Body of pancreas (tissue), 4 donors: ENCODE data around the gene CTAGE1. TPM values are rescaled to one million over a fixed set of nuclear protein-coding genes. Genes with fewer than 3 reads are reported as not detected.

Source experiments
- ATAC-seq: fragments of 150-250 bp; one replicate; pipeline ENCODE4 v1.9.1; 2016
- DNase-seq, 4 donors: peaks; one replicate each; pipeline ENCODE4 v3.0.0-alpha.2; 2019
- H3K27ac ChIP-seq, 4 donors: fragments of 200-600 bp; sonication (generic); 1 replicate in 3 of 4; 2 replicates in 1 of 4; pipeline versions ENCODE4 v1.5.1 to v1.6.1; 2016 to 2019; ENCODE audit warnings: mild to moderate bottlenecking in 1 of 4, mixed read lengths in 1 of 4, moderate library complexity in 1 of 4
- H3K27me3 ChIP-seq, 2 donors: fragments of 200-600 bp; sonication (generic); one replicate each; pipeline ENCODE4 v1.6.0; 2016; ENCODE audit warnings: mild to moderate bottlenecking in 1 of 2
- H3K36me3 ChIP-seq, 2 donors: fragments of 200-600 bp; sonication (generic); replicated peaks in 1 of 2; 2 replicates each; pipeline ENCODE4 v1.5.1; 2016; ENCODE audit warnings: low read depth in 2 of 2; ENCODE audit not compliant: insufficient read depth in 1 of 2
- H3K4me1 ChIP-seq: fragments of 200-600 bp; sonication (generic); one replicate; pipeline ENCODE4 v1.6.0; 2016
- H3K4me3 ChIP-seq, 2 donors: fragments of 200-600 bp; sonication (generic); 1 replicate in 1 of 2; 2 replicates in 1 of 2; pipeline ENCODE4 v1.5.1; 2016 to 2019
- H3K9me3 ChIP-seq, 3 donors: fragments of 200-600 bp; sonication (generic); 1 replicate in 2 of 3; 2 replicates in 1 of 3; pipeline ENCODE4 v1.5.1; 2016
- POLR2A ChIP-seq, 3 donors: fragments of 450-650 bp; IDR thresholded peaks; one replicate each; pipeline ENCODE4 v1.6.1; 2016; ENCODE audit warnings: antibody characterized with exemption in 3 of 3, mild to moderate bottlenecking in 2 of 3
- WGBS, 2 donors: methylation state at CpG; one replicate each; pipeline ENCODE4 v1.1.5; 2017; 5-methylcytosine and 5-hydroxymethylcytosine counted together
- intact Hi-C: fragments of 100-400 bp; cut with DNase I; formaldehyde crosslinking; loops from one replicate; pipeline ENCODE4 v1.15.1; 2023
- total RNA-seq, 2 donors: library from RNA; depleted of rRNA; stranded (reverse); fragments of >200 nt; gene quantifications; one replicate each; pipeline ENCODE4 v1.1.0, GENCODE V29; 2016
- TF ChIP-seq, protein P1 (sequence below), 7 experiments: fragments of 450-650 bp in 4 of 7; fragments of 200-600 bp in 3 of 7; sonication (generic) in 3 of 7; IDR thresholded peaks; one replicate each; pipeline ENCODE4 v1.5.1; 2016 to 2019; ENCODE audit warnings: antibody characterized with exemption in 7 of 7

Gene CTAGE1
- total RNA-seq, 2 donors from 2014 or later = not detected

DNA sequence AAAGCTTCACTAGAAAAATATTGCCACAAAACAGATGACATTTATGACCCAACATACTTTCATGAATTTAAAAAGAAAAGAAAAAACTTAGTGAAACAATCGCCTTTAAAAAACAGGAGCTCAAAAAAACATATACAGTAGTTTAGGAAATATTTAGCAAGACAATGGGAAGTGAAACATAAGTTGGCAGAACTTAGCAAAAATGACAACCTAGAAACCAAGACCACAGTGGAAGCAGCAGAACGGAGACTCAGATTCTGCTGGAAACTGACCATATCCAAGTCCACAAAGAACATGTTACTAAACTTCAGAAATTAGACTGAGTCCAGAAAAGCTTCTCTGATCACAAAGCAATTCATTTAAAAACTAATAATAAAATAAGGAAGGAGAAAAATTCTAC is 41.8 kb upstream of the CTAGE1 start:
- Histone ChIP-seq H3K27ac (no peak overlapping the region), H3K4me3 (no peak overlapping the region), H3K4me1 (no peaks in the 10 kb centered on the region), H3K9me3 (no peaks in the 10 kb centered on the region), H3K27me3 (no peaks in the 10 kb centered on the region), H3K36me3 (no peaks in the 10 kb centered on the region)
- no peak for TF ChIP-seq POLR2A (IDR thresholded peaks at IDR 0.05)
- TF ChIP-seq, protein P1, sequence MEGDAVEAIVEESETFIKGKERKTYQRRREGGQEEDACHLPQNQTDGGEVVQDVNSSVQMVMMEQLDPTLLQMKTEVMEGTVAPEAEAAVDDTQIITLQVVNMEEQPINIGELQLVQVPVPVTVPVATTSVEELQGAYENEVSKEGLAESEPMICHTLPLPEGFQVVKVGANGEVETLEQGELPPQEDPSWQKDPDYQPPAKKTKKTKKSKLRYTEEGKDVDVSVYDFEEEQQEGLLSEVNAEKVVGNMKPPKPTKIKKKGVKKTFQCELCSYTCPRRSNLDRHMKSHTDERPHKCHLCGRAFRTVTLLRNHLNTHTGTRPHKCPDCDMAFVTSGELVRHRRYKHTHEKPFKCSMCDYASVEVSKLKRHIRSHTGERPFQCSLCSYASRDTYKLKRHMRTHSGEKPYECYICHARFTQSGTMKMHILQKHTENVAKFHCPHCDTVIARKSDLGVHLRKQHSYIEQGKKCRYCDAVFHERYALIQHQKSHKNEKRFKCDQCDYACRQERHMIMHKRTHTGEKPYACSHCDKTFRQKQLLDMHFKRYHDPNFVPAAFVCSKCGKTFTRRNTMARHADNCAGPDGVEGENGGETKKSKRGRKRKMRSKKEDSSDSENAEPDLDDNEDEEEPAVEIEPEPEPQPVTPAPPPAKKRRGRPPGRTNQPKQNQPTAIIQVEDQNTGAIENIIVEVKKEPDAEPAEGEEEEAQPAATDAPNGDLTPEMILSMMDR (IDR thresholded peaks at IDR 0.05) = no peak
- DNase-seq = no peak
- 75 to 82% methylated on average over 2 of the region's 2 CpGs for WGBS, 2 donors
- intact Hi-C loops = no loop called here
- no peak for ATAC-seq

DNA sequence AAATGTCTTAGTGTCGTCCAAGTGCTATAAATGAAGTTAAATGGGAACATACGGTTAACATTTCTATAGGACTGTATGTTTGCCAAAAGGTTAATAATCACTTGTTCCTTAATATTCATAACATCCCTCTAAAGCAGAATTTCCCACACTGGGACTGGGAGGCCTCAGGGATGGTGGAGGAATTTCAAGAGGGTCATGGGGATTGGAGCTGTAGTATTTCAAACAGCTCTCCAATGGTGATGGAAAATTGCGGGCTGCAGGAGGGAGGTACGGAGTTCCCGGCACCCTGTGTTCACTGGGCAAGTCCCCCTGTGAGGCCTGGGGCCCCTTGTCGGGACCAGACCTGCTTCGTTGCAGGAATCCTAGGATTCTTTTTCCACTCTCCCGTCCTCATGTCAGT is 39.8 kb upstream of the CTAGE1 start:
- intact Hi-C loops = no loop called here
- no peaks in the 10 kb centered on the region for H3K4me1 ChIP-seq
- TF ChIP-seq POLR2A (IDR thresholded peaks at IDR 0.05) = no peak
- TF ChIP-seq, protein P1 (IDR thresholded peaks at IDR 0.05) = no peak
- ATAC-seq = no peak
- H3K36me3 ChIP-seq = no peaks in the 10 kb centered on the region
- H3K27ac ChIP-seq = no peak overlapping the region
- no peaks in the 10 kb centered on the region for H3K9me3 ChIP-seq
- H3K4me3 ChIP-seq = no peak overlapping the region
- DNase-seq = no peak
- 89 to 90% methylated on average over 8 of the region's 8 CpGs for WGBS, 2 donors
- no peaks in the 10 kb centered on the region for H3K27me3 ChIP-seq

DNA sequence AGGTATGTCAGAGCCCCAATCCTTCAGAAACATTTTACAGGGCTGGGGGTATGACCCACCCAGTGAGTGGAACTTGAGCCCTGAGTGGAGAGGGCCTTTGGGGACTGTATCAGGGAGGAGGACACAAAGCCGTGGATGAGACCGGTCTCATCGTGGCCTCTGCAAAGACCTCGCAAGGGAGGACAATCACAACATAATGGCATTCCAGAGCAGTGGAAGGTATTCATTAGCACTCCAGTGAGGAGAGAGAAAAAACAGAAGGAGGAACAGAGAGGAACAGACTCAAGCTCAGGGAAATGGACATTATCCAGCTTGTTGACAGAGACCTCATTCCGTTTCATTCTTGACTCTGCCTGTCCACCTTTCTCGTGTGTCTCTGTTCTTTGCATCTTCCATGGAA is 38.8 kb upstream of the CTAGE1 start:
- Histone ChIP-seq H3K27ac (no peak overlapping the region), H3K4me3 (no peak overlapping the region), H3K27me3 (no peaks in the 10 kb centered on the region), H3K9me3 (no peaks in the 10 kb centered on the region), H3K36me3 (no peaks in the 10 kb centered on the region), H3K4me1 (peaks cover 4% of the 10 kb centered on the region)
- intact Hi-C loops = no loop called here
- DNase-seq = no peak
- ATAC-seq = no peak
- WGBS, 2 donors = 86 to 89% methylated on average over 6 of the region's 6 CpGs
- TF ChIP-seq, protein P1 (IDR thresholded peaks at IDR 0.05) = no peak

DNA sequence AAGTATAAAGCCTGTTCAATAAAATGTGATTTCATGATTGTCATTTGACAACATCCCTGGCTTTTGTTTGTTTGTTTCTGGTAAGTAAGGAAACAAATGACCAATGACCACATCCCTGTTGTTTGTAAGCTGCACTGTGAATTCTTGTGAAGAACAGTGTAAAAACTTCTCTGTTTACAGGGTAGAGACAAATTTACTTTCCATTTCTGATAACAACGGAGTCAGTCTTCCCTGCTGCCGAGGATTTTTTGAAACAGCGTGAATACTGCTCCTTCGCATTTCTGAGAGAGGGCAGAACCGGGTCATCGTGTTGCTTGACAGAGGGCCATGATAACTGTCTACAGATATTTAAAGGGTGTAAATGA is 38.4 kb upstream of the CTAGE1 start:
- ATAC-seq (no peak), DNase-seq (no peak)
- Histone ChIP-seq H3K36me3 (no peaks in the 10 kb centered on the region), H3K4me1 (peaks cover 4% of the 10 kb centered on the region), H3K27ac (no peak overlapping the region), H3K4me3 (no peak overlapping the region), H3K9me3 (no peaks in the 10 kb centered on the region), H3K27me3 (no peaks in the 10 kb centered on the region)
- TF ChIP-seq, protein P1 (IDR thresholded peaks at IDR 0.05) = no peak
- no peak for TF ChIP-seq POLR2A (IDR thresholded peaks at IDR 0.05)
- WGBS, 2 donors = 62 to 69% methylated on average over 6 of the region's 6 CpGs
- intact Hi-C loops = no loop called here

DNA sequence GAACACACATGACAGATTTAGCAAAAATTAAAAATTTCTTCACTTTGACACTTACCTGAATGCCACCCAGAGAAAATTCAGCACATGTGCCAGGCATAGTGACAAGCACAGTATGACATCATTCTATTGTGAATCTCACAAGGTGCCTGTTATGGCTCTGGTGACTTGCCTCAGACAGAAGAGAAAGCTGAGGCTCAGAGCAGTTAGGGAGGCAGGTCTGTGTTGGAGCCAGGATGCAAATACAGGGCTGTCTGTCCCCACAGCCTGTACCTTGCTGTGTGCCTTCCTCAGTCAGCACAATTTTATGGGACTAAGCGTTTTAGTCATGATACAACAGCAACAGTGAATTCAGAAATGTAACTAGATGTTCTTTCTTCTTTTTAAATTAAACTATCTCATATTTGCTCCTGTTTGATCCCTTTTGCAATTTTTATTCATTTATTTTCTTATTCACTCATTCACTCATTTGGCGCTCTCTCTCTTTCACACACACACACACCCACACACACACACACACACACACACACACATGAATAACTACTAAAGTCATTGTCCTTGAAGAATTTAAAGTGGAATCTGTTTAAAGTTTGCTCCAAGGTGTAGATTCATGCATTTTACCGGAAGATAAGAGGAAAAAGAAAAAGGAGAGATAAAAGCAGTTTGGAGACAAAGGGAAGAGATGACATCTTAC is 37.9 kb upstream of the CTAGE1 start:
- ATAC-seq (no peak), DNase-seq (no peak)
- Histone ChIP-seq H3K9me3 (no peaks in the 10 kb centered on the region), H3K4me1 (peaks cover 4% of the 10 kb centered on the region), H3K4me3 (no peak overlapping the region), H3K27me3 (no peaks in the 10 kb centered on the region), H3K36me3 (no peaks in the 10 kb centered on the region), H3K27ac (no peak overlapping the region)
- TF ChIP-seq POLR2A (IDR thresholded peaks at IDR 0.05) = no peak
- TF ChIP-seq, protein P1 (IDR thresholded peaks at IDR 0.05) = no peak
- intact Hi-C loops = no loop called here
- 83 to 89% methylated on average over 3 of the region's 3 CpGs for WGBS, 2 donors
